Activated CD8-positive, alpha-beta T cell treated with anti-CD3 and anti-CD28 coated beads, Interleukin-2, amount 10 ng/mL, durations not matched to agents 7 days and 5 days (primary cell): Measurements from ENCODE around the gene TEAD1. TPM values are rescaled to one million over a fixed set of nuclear protein-coding genes. Genes with fewer than 3 reads are reported as not detected.

Source experiments
- ATAC-seq: fragments of 150-1000 bp; cut with Tn5 transposase; one replicate; pipeline ENCODE4 v1.10.0; 2021; ENCODE audit warnings: moderate library complexity
- CTCF ChIA-PET: fragments of 350-600 bp; sonication (Branson Sonifier 250); formaldehyde crosslinking; loops from one replicate; lab custom pipeline; 2021; ENCODE audit warnings: antibody characterized with exemption; lab: Charles Lee
- POLR2A ChIA-PET: fragments of 350-600 bp; sonication (Branson Sonifier 250); formaldehyde crosslinking; loops from one replicate; lab custom pipeline; 2021; ENCODE audit warnings: antibody characterized with exemption; lab: Charles Lee
- DNase-seq: peaks from one replicate; pipeline ENCODE4 v3.0.0-alpha.2; 2020
- H3K27ac Mint-ChIP-seq: one replicate; pipeline ENCODE4 v1.8.0; 2021; ENCODE audit warnings: mild to moderate bottlenecking, mixed read lengths
- H3K27me3 Mint-ChIP-seq: one replicate; pipeline ENCODE4 v1.8.0; 2021; ENCODE audit warnings: low read depth, mixed read lengths
- H3K36me3 Mint-ChIP-seq: one replicate; pipeline ENCODE4 v1.8.0; 2021; ENCODE audit warnings: low read depth, mixed read lengths
- H3K4me1 Mint-ChIP-seq: one replicate; pipeline ENCODE4 v1.8.0; 2021; ENCODE audit warnings: low read depth, mixed read lengths
- H3K4me3 Mint-ChIP-seq: one replicate; pipeline ENCODE4 v1.8.0; 2021; ENCODE audit warnings: mild to moderate bottlenecking, mixed read lengths
- H3K9me3 Mint-ChIP-seq: one replicate; pipeline ENCODE4 v1.8.0; 2022; ENCODE audit warnings: mixed read lengths; ENCODE audit not compliant: insufficient read depth
- total RNA-seq, 2 experiments: library from RNA; stranded (reverse); gene quantifications; one replicate each; pipeline ENCODE4 v1.2.3, GENCODE V29; 2021

The TEAD1 gene
- total RNA-seq, 2 experiments from 2014 or later = 0.05 TPM; not detected in 1

GRCh38 chr11:12845739-12846358 lies 171.6 kb downstream of the TEAD1 start:
- DNase-seq = no peak
- H3K4me3 Mint-ChIP-seq = no peak overlapping the region
- H3K9me3 Mint-ChIP-seq = no peaks in the 10 kb centered on the region
- H3K27me3 Mint-ChIP-seq = peaks cover 15% of the 10 kb centered on the region
- POLR2A ChIA-PET = no interaction called here
- CTCF ChIA-PET = no interaction called here
- no peak overlapping the region for H3K27ac Mint-ChIP-seq
- ATAC-seq = no peak
- no peaks in the 10 kb centered on the region for H3K36me3 Mint-ChIP-seq
- H3K4me1 Mint-ChIP-seq = peaks cover 14% of the 10 kb centered on the region

- H3K27ac Mint-ChIP-seq = no peak overlapping the region
- peaks cover 16% of the 10 kb centered on the region for H3K4me1 Mint-ChIP-seq
- H3K27me3 Mint-ChIP-seq = peaks cover 11% of the 10 kb centered on the region
- ATAC-seq (no peak), DNase-seq (no peak)
- H3K4me3 Mint-ChIP-seq = no peak overlapping the region
- H3K9me3 Mint-ChIP-seq = no peaks in the 10 kb centered on the region
- H3K36me3 Mint-ChIP-seq = no peaks in the 10 kb centered on the region
- ChIA-PET POLR2A (no interaction called here), CTCF (no interaction called here)
Observed at GRCh38 chr11:12846786-12847615, 172.8 kb downstream of the TEAD1 start.

DNA sequence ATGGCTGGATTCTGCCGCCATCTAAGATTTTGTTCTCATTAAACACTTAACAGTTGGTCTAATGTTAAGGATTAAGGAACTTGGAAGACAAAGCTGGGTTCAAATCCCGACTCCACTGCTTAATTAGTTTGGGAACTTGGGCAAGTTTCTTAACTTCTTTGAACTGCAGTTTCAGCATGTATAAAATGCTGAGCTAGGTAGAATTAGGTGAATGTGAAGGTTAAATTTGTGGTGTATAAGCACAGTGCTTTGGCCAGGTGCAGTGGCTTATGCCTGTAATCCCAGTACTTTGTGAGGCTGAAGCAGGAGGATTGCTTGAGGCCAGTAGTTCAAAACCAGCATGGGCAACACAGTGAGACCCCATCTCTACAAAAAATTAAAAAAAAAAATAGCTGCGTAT lies 174.2 kb downstream of the TEAD1 start:
- Mint-ChIP-seq H3K4me1 (peaks cover 7% of the 10 kb centered on the region), H3K9me3 (no peaks in the 10 kb centered on the region), H3K27ac (no peak overlapping the region), H3K27me3 (peaks cover 8% of the 10 kb centered on the region), H3K36me3 (no peaks in the 10 kb centered on the region), H3K4me3 (no peak overlapping the region)
- DNase-seq = no peak
- ChIA-PET CTCF (interaction anchor here (1.3 kb wide), 1 partner anchor 455 kb away, joined by 3 read pairs; no protein-coding TSS in a partner anchor), POLR2A (no interaction called here)
- ATAC-seq = no peak

- Mint-ChIP-seq H3K36me3 (no peaks in the 10 kb centered on the region), H3K27ac (no peak overlapping the region), H3K4me3 (no peak overlapping the region), H3K9me3 (no peaks in the 10 kb centered on the region), H3K4me1 (peaks cover 7% of the 10 kb centered on the region), H3K27me3 (no peaks in the 10 kb centered on the region)
- ChIA-PET POLR2A (no interaction called here), CTCF (no interaction called here)
- ATAC-seq = no peak
- DNase-seq = no peak
Observed at GRCh38 chr11:12853325-12853651, 179.1 kb downstream of the TEAD1 start.

GRCh38 chr11:12853652-12854296 lies 179.6 kb downstream of the TEAD1 start:
- ChIA-PET CTCF (no interaction called here), POLR2A (no interaction called here)
- Mint-ChIP-seq H3K4me1 (peaks cover 7% of the 10 kb centered on the region), H3K4me3 (no peak overlapping the region), H3K9me3 (no peaks in the 10 kb centered on the region), H3K36me3 (no peaks in the 10 kb centered on the region), H3K27me3 (no peaks in the 10 kb centered on the region), H3K27ac (no peak overlapping the region)
- ATAC-seq (no peak), DNase-seq (no peak)

- DNase-seq = no peak
- no peaks in the 10 kb centered on the region for H3K9me3 Mint-ChIP-seq
Observed at GRCh38 chr11:12854297-12854661, 180.1 kb downstream of the TEAD1 start.

GRCh38 chr11:12854829-12855228 lies 180.6 kb downstream of the TEAD1 start:
- no peak overlapping the region for H3K4me3 Mint-ChIP-seq
- peaks cover 7% of the 10 kb centered on the region for H3K4me1 Mint-ChIP-seq
- CTCF ChIA-PET = interaction anchor here (0.6 kb wide), 1 partner anchor 11 kb away, joined by 3 read pairs; no protein-coding TSS in a partner anchor
- peaks cover 4% of the 10 kb centered on the region for H3K27me3 Mint-ChIP-seq
- H3K27ac Mint-ChIP-seq = no peak overlapping the region
- ATAC-seq (no peak), DNase-seq (no peak)
- H3K36me3 Mint-ChIP-seq = no peaks in the 10 kb centered on the region
- POLR2A ChIA-PET = no interaction called here
- no peaks in the 10 kb centered on the region for H3K9me3 Mint-ChIP-seq

More at GRCh38 chr11:12854297-12854661, 180.1 kb downstream of the TEAD1 start:
- no peaks in the 10 kb centered on the region for H3K27me3 Mint-ChIP-seq
- H3K4me3 Mint-ChIP-seq = no peak overlapping the region
- ChIA-PET POLR2A (no interaction called here), CTCF (no interaction called here)
- no peak overlapping the region for H3K27ac Mint-ChIP-seq
- no peaks in the 10 kb centered on the region for H3K36me3 Mint-ChIP-seq
- H3K4me1 Mint-ChIP-seq = peaks cover 7% of the 10 kb centered on the region
- no peak for ATAC-seq

GRCh38 chr11:12856338-12856737 lies 182.1 kb downstream of the TEAD1 start:
- DNase-seq (no peak), ATAC-seq (no peak)
- CTCF ChIA-PET = no interaction called here
- Mint-ChIP-seq H3K36me3 (no peaks in the 10 kb centered on the region), H3K4me3 (no peak overlapping the region), H3K4me1 (peaks cover 7% of the 10 kb centered on the region), H3K27me3 (peaks cover 5% of the 10 kb centered on the region), H3K27ac (no peak overlapping the region), H3K9me3 (no peaks in the 10 kb centered on the region)
- POLR2A ChIA-PET = no interaction called here

- ATAC-seq (no peak), DNase-seq (no peak)
- Mint-ChIP-seq H3K27ac (no peak overlapping the region), H3K36me3 (no peaks in the 10 kb centered on the region), H3K27me3 (peaks cover 8% of the 10 kb centered on the region), H3K4me3 (no peak overlapping the region), H3K9me3 (no peaks in the 10 kb centered on the region), H3K4me1 (no peaks in the 10 kb centered on the region)
- CTCF ChIA-PET = no interaction called here
- POLR2A ChIA-PET = no interaction called here
Observed at GRCh38 chr11:12857572-12857971, 183.4 kb downstream of the TEAD1 start.

DNA sequence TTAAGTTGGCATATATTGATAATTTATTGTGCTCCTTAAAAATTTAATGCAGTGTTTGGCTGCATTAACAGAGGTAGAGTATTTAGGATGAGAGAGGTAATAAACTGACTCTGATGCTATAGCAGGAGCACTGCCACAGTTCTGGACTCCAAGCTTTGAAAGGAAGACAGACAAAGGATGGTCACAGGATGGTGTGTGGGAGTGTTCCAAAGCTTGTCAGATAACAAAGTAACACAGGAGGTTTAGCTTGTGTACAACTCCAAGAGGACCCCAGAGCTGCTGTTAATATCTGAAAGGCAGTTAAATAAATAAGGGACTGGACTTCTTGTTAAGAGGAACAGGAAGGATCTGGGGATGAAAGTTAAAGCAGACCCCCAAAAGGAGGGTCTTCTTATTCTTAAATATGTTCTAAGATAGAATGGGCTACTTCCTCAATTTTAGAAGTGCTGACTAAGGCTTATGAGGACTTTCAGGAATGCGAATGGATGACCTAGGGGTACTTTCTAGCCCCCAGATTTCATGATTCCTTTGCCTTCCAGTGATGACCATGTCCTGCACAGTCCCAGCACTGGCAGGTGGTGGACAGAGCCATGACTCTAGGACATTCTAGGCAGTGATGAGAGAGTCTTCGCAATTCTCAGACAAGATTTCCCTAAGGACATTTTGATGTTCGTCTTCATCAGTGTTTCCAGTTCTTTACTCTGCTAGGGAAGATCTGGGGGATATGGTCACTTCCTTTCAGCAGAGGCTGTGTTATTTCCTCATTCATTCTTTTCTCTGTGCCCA lies 185.8 kb downstream of the TEAD1 start:
- CTCF ChIA-PET = no interaction called here
- H3K4me1 Mint-ChIP-seq = peaks cover 3% of the 10 kb centered on the region
- POLR2A ChIA-PET = no interaction called here

GRCh38 chr11:12860827-12861226 lies 186.6 kb downstream of the TEAD1 start:
- Mint-ChIP-seq H3K27ac (no peak overlapping the region), H3K36me3 (no peaks in the 10 kb centered on the region), H3K9me3 (no peaks in the 10 kb centered on the region), H3K4me3 (no peak overlapping the region), H3K4me1 (peaks cover 3% of the 10 kb centered on the region), H3K27me3 (peaks cover 34% of the 10 kb centered on the region)
- POLR2A ChIA-PET = no interaction called here
- no peak for DNase-seq
- no peak for ATAC-seq
- CTCF ChIA-PET = no interaction called here

More for the DNA sequence above, 185.8 kb downstream of the TEAD1 start:
- Mint-ChIP-seq H3K4me3 (no peak overlapping the region), H3K27me3 (peaks cover 33% of the 10 kb centered on the region), H3K27ac (no peak overlapping the region), H3K36me3 (no peaks in the 10 kb centered on the region), H3K9me3 (no peaks in the 10 kb centered on the region)
- DNase-seq (no peak), ATAC-seq (no peak)
